HTR-8/SVneo (cell line): Measurements from ENCODE around the gene SMYD2.

Experiments
- DNase-seq: peaks from one replicate; pipeline ENCODE4 v3.0.0; 2011; ENCODE audit warnings: low spot score, mixed read lengths; ENCODE audit not compliant: insufficient read length
- FAIRE-seq: peaks from 2 replicates; lab custom pipeline; 2011; peaks lifted over from hg19 to GRCh38; lab: Jason Lieb, UNC

Gene SMYD2

DNA sequence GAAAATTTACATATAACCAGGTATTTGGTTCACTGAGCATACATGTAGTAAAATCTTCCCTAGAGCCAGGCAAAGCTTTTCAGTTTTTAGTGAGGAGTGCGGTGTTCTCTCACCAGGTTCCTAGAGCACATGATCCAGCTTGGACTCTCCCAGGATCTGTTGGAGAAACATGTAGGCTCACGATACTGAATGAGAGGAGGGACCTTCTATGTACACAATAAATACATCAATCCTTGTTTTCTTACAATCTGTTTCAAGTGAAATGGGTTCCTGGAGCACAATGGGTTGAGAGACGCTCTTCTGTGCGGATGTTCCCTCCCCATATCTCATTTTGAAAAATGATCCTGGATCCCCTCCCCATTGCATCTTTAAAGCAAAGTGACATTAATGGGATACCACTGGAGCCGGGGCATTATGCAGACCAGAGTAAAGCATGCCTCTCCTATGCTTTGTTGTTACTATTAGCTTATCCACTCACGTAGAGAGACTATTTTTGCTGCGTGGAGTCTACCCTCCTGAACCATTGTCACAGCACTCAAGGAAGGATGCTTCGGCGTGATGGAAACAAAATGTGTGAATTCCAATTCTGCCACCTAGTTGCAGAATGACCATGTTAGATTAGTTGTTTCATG, 19.3 kb downstream of the SMYD2 start:
- FAIRE-seq (no peak), DNase-seq (no peak)

DNA sequence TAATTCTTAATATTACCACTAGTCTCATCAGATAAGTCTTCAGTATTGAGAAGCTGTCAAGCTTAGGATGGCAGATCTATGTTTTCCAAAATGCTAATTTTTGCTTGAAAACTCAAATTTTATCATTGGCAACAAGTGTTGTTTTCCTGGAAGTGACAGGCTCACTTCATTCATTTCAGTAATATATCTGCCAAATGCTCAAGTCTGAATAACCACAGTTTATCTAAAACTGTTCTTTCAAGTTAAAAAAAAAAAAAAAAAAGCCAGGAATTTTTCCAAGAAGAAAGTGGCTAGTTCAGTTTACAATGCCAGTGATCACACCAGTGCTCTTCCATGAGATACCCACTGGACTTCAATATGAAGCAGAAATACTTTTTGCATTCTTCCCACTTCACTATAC, 20.6 kb downstream of the SMYD2 start:
- no peak for DNase-seq
- FAIRE-seq = no peak

DNA sequence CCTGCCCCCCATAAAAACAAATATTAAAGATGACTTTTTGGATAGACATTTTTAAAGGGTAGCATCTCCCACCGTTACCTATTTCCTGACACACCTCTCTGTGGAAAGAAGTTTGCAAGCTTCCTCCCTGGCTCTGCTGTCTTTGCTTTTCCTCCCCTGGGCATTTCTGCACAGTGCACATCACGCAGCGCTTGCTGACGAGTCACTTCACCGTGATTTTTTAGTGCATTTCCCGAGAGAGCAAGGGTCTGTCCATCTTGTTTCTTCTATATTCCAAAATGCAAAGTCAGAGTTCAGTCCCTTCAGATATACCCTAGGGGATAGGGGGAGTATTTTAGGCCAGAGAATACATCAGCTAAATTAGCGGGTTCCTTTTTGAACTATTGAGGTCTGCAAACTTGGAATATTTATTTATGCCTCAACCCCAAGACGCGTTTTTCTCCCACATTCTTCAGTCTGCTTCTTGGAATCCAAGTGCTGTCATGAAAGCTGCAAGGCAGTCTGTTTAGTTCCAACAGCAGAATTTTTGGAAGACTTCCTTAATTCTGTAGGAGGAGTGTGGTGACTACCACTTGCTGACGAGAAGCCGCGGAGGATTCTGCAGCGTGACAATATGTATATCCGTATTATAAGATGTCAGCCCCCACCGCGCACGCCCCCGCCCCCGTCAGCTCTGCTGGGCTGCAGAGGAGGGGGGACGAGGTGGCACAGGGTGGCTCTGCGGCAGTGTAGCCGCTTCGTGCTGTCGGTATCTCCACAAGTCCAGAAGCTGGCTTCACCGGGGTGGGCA, 22.4 kb downstream of the SMYD2 start:
- no peak for FAIRE-seq
- DNase-seq = no peak

DNA sequence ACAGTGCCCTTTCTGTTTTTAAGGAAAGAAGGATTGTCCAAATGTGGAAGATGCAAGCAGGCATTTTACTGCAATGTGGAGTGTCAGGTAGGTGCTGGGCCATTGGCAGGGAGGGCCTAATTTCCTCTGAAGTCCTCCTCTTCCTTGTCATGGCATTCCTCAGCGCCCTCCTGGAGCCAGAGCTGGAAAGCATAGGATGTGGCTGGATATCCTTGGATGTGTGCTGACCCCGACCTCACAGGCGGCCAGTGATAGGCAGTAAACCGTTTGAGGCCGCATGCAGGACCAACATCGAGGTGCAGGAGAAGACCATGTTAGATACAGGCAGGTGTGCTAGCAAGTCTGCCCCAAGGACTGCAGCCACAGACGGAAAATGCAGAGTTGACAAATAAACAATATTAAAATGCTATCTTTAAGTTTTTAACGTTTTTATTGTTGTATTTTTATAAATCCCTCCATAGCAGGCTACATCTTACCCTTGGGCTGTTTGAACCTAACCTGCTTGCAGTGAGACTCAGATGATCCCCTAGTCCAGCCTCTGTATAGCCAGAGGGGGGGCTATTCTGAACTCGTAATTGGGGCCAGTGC, 24.3 kb downstream of the SMYD2 start:
- FAIRE-seq = no peak

DNA sequence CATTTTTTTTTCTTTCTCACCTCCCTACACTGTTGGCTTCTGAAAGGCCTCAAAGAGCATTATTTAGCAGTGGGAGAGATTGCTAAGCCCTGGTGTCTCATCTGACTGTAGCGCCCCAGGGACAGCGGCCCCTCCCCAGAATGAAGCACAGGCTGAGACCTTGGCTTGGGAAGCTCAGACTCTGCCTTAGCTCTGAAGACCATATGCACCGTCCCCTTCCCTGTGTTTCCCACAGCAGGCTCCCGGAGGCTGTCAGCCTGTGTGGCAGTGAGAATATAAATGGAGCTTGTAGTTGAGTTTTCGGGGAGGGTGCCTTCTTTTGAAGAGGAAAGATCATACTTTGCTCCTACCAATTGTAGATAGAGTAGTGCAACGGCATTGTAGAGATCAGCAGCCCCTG, 25.3 kb downstream of the SMYD2 start:
- DNase-seq (no peak), FAIRE-seq (no peak)

More for the DNA sequence above, 24.3 kb downstream of the SMYD2 start:
- DNase-seq = no peak

DNA sequence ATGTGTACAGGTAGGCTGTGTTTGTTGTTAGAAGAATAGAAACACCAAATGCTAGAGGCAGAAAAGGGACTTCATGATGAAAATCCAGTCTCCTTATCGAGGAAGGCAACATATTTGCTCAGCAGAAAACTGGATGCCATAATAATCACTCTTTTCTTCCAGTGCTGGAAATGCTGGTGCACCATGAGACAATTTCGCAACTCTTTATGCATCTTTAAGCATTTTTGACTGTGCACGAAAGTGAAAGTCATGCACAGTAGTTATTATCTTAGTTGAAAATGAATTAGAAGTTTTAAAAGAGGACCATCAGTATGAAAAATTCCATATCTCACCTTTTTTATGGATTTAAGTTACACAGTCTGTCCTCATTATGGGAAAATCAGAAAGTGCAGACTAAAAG, 29.1 kb downstream of the SMYD2 start:
- FAIRE-seq (no peak), DNase-seq (no peak)

DNA sequence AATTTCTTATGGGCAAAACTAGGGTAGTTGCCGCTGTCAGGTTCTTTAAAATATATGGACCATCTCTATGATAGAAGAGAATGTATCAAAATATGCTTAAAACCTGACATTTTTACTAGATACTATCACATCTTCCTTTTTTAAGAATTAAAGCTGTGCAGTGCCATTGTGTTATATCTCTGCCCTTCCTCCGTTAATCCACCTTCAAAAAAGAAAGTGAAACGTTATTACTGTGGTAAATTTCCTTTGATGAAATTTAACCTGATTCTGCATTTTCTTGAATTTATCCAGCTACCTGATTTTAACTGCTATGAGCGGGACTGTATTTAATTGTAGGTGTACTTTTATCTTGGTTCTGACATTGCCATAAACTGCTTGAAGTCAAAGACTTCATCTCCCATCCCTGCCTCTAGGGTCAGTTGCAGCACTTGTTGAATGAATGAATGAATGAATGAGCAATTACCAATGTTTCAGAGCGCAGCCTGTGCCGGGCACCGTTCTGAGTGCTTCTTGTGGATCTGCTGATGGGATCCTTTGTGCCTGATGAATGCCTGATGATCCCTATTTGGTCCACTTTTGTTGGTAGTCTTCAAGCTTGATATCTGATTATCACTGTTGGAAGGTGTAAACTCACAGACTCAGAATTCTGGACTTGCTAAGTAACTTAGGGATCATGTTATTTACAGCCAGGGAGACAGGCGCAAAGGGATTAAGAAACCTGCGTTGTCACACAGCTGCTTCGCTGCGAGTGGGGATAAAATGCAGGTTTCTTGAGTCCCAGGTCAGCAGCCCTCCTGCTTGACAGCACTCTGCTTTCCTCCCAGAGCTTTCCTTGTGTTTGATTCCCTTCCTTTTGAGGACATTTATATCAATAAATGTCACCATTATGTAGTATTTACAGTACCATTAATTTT, 30.1 kb downstream of the SMYD2 start:
- FAIRE-seq (no peak), DNase-seq (no peak)

DNA sequence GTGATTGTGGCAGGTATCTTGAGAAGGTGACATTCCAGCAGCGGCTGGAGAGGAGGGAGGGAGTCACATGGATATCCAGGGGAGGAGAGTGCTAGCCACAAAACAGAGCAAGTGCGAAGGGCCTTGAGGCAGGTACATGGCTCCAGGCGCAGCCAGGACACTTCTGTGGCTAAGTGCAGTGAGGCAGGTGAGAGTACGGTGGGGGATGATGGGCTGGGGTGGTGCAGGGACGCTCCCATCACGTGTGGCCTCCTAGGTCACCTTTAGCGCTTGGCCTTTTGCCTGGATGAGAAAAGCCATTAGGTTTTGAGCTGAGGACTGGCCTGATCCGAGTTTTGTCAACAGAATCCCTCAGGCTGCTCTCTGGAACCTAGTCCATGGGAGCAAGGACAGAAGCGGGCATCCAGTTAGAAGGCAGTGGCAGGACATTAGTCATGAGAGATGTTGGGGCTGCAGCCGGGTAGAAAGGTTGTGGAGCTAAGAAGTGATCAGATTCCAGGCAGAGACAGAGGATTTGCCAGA, 31.6 kb downstream of the SMYD2 start:
- FAIRE-seq = no peak
- no peak for DNase-seq

DNA sequence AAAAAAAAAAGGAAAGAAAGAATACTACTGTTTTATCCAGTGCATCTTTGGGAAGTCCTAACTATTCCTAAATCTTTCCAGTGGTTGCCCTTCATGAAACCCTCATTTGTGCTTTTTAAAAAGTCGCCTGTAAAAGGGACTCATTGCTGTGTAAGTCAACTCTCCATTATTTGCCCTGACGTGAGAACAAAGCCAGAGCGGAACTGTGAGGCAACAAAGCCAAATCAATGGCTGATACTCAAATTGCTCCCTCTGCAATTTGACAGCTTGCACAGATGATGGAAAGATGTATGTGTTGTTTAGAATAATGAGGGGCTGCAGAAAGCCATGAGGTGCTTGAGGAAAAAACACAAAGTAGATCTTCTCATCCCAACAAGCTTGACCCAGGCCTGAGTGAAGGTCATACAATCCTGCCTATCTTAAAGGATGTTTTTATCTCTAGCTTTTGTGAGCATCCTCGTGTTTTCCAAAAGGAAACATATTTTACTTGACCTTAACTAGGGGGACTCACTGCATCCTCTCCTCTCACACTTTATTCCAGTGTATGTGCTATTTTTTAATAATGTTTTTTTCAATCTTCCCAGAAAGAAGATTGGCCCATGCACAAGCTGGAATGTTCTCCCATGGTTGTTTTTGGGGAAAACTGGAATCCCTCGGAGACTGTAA, 33.4 kb downstream of the SMYD2 start:
- DNase-seq = no peak
- no peak for FAIRE-seq

DNA sequence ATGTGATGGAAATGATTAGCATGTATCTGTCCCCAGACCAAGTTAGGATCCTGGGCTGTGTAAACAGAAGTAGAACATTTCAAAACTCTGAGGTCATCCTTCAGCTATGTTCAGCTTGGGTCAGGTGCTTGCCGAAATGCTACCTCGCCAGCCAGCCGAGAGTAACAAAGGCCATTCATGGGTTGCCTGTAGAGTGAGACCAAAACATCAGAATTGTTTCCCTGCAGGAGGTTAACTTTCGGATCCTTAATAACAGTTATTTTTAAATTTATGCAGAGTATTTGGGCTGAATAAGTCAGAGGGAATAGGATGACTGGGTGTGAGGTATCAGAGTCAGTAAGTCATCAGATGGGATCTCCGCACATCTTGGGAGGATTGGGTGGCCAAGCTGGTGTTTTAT, 35.6 kb downstream of the SMYD2 start:
- FAIRE-seq (no peak), DNase-seq (no peak)

DNA sequence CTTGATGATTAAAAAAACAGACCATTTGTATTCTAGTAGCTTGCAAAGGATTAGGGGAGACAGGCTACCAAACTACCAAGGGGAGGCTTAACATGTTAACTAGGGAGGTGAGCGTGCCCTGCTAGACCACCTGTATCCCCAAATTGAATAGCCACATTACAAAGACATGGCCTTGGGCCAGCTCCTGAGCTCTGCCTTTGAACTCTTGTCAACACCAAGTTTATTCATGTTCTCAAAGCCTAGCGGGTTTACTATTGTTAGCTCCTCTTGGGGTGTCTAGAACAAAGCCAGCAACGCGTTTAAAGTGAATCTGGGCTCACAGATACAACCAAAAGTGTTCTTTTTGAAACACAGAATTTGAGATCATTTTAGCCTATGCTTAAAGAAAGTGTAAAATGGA, 36.3 kb downstream of the SMYD2 start:
- FAIRE-seq (no peak), DNase-seq (no peak)

DNA sequence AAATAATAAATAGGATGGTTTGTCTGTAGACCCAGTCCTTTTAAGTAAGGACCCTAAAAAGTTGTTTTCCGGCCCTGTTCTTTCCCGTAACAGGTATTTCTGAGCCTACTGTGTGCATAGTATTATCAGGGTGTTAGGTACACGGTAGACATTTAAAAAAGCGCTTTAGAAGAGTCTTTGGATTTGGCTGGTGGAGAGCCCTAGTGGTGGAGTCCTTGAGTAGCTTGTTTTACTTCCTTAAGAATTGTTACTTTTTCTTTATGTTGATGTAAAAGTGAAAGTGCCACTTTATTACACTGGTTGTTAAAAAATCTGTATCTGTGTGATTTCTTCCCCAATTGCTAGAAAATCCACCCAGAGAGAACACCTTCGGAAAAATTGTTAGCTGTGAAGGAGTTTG, 36.8 kb downstream of the SMYD2 start:
- no peak for FAIRE-seq
- DNase-seq = no peak

DNA sequence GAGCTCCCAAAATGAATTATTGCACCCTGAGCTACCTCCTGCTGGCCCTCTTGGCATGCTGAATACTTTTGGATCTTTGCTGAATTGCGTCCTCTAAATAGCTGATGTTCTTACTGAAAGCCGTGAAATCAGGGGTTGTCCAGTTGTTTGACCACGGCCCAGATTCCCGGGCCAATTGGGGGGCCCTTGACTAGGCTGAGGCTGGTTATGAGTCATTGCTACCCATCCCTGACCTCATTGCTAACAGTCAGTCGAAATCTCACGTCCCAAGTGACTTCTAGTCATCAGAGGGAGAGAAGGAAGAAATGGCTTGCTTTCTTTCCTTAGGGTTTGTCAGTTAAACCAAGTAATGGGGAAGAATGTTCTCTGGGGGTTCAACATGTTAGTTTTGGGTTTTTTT, 37.4 kb downstream of the SMYD2 start:
- FAIRE-seq (no peak), DNase-seq (no peak)

DNA sequence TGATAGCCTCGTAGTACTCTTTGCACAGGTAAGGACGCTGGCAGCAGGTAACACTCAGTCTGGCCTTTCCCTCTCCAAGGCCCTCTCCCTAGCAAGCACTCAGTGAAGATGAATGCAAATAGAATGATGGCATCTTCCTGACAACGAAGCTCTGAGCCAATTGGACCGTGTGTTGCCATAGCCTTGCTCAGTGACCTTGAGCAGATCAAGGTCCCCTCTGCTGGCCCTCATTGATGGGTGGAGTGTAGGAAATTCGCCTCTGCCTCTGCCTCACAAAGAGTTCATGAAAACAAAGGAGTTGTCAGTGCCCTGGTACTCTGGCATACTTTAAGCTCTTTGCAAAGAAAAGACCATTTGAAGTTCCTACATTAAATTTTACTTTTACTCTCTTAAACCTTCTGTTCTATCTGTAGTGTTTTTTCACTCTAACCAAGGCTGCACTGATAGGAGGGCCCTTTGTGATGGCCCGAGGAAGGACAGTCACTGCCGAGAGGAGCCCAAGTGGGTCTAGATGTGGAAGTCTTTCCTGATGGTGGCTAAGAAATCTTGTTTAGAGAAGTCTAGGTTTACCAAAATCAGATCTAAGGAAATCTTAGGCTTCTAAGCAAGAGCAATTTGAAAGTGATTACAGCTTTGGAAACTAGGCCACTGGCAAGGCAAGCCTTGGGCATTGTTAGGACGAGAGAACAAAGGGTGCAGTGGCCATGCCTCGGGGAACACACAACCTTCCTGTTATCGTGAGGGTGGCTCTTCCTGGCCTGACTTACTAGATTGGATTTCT, 38.2 kb downstream of the SMYD2 start:
- DNase-seq (no peak), FAIRE-seq (no peak)

DNA sequence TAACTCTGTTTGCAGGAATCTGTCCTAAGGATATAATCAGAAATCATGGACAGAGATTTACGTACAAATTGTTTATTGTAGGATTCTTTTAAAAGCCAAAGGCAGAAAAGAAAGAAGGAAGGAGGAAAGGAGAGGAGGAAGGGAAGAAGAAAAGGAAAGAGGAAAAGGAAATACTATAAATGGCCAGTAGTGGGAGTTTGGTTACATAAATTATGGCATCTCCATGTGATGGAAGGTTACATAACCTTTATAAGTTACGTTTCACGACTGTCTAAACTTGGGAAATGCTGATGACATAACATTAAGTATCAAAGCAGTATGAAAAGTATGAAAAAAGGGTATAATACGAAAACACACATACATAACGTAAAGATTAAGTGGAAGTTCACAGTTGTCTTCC, 39.0 kb downstream of the SMYD2 start:
- FAIRE-seq = no peak
- no peak for DNase-seq

DNA sequence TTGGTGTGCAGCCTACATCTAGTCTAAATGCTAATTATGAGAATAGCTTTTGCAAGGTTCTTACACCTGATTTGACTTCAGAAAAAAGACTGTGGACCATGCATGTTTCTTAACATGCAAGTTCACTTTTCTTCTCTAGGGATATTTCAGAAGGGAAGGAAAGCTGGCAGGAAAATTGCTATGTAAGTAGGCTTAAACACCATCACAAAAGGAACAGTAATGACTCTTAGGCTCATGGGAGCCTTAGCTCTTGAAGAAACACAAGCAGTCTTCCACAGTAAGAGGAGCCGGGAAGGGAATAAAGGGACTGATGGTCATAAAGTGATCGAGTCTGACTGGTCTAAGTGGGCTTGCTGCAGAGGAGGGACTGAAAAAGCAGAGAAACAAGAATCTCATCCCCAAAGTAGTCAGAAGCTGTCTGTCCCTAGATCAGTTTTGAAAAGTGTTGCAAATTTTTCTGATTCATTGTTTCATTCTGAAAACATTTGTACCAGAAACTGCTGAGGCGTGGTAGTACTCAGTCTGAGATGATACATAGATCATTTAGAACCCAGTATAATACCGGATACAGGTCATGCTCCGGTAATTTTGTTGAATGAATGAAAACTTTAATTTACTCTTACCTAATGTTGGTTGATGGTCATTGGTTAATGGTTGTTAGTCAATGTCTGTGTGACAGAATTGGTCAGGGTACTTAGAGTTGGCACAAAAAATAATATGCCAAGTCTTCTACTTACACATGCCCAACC, 40.9 kb downstream of the SMYD2 start:
- no peak for DNase-seq
- peak; percentile 36 for FAIRE-seq

DNA sequence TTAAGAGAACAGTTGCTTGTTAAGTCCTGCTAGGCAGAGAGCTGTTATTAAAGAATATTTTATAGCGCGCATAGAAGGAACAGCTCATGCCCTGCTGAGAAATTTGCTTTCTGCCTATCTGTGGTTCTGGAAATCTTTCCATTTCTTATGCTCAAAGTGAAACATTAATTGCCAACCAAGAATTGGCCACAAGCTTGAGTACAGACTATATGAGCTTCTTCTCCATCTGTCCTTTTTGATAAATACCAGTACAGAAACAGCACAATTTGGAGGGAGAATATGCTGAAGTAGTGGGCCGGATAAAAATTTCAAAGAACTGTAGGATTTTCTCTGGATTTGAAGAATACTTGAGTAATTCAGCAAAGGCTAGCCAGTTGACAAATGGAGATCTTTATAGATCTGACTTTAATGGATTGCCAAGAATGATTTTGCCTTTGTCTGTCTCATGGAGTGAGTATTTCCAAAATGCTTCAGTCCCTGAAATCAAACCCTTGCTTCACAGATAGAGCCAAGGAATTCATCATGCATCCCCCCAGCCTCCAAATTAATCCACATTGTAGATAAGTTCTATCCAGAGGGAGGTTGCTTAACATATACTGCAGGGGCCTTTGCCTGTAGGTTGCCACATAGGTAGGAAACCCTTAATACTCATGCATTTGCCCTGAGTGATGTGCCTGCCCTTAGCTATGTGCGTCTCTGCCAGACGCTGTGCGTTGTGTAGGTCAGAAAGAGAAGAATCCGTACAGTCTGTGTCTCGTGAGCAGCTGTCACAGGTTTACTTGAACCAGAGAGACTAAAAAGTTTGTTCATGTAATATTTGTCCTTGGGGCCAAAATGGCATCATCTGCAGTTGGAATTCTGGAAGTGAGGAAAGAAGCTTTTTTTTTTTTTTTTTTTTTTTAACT, 44.2 kb downstream of the SMYD2 start:
- no peak for FAIRE-seq
- DNase-seq = no peak
